Measurements from ENCODE around the gene LIFR. TPM values are rescaled to one million over a fixed set of nuclear protein-coding genes. Genes with fewer than 3 reads are reported as not detected.

Gene LIFR
- polyA plus RNA-seq, 1 of the 3 experiments (the other 2 are of a cell fraction), result 3.8 TPM

- Histone ChIP-seq H3F3A (replicated peaks; ENCODE audit: insufficient read depth) (no peaks in the 10 kb centered on the region), H3K4me1 (ENCODE audit: control insufficient read depth in 1 of 2, insufficient read depth in 2 of 2, low read depth in 1 of 2, low read length in 1 of 2) (peaks cover 12 to 21% of the 10 kb centered on the region in 2 experiments; a peak in 3 of 4 replicates), H2AFZ (ENCODE audit: low read depth) (no peak overlapping the region), H3K4me2 (no peak overlapping the region), H3K4me3 (ENCODE audit: low read depth in 2 of 2, low read length in 1 of 2) (no peak overlapping the region), H3K9ac (no peak overlapping the region), H3K36me3 (replicated peaks in 1 of 2; ENCODE audit: control insufficient read depth in 1 of 2, insufficient read depth in 2 of 2, low read length in 1 of 2) (no peaks in the 10 kb centered on the region), H3K9me3 (no peaks in the 10 kb centered on the region), H3K27me3 (ENCODE audit: insufficient read depth) (no peaks in the 10 kb centered on the region), H4K20me1 (ENCODE audit: insufficient read depth) (no peaks in the 10 kb centered on the region), H3K9me2 (no peaks in the 10 kb centered on the region), H3K79me2 (ENCODE audit: insufficient read depth) (no peaks in the 10 kb centered on the region), H3K27ac (ENCODE audit: low read depth in 2 of 2, low read length in 1 of 2) (no peak overlapping the region)
- ChIA-PET POLR2A (no interaction called here), CTCF (interaction anchor here (0.5 to 5.6 kb wide), 7 partner anchors 10 to 459 kb away, joined by 3 to 59 read pairs (median 7); no protein-coding TSS in a partner anchor)
- DNase-seq, result no peak
- TF ChIP-seq JUND (IDR thresholded peaks at IDR 0.05) (no peak), FOXJ3 (CRISPR knock-in tag; IDR thresholded peaks at IDR 0.05) (no peak), TEAD4 (IDR thresholded peaks at IDR 0.05; ENCODE audit: borderline replicate concordance, insufficient read depth) (no peak), RCOR1 (IDR thresholded peaks at IDR 0.05; ENCODE audit: low read length) (no peak), SIN3A (IDR thresholded peaks at IDR 0.05; ENCODE audit: borderline replicate concordance, low read depth, low read length) (no peak), USF1 (IDR thresholded peaks at IDR 0.05; ENCODE audit: borderline replicate concordance, low read depth) (no peak), IRF3 (IDR thresholded peaks at IDR 0.05; ENCODE audit: low read depth, low read length) (no peak), POLR2AphosphoS5 (IDR thresholded peaks at IDR 0.05; ENCODE audit: low read depth, low read length) (no peak), NFIC (IDR thresholded peaks at IDR 0.05; ENCODE audit: borderline replicate concordance) (no peak), USF2 (IDR thresholded peaks at IDR 0.05; ENCODE audit: borderline replicate concordance, low read depth, low read length) (no peak), GATA2 (CRISPR knock-in tag; IDR thresholded peaks at IDR 0.05) (no peak), RFX5 (IDR thresholded peaks at IDR 0.05; ENCODE audit: low read length) (no peak), TAF1 (IDR thresholded peaks at IDR 0.05; ENCODE audit: borderline replicate concordance, low read depth, low read length) (no peak), RAD21 (IDR thresholded peaks at IDR 0.05; ENCODE audit: low read length) (no peak), RXRA (IDR thresholded peaks at IDR 0.05; ENCODE audit: borderline replicate concordance, low read depth) (no peak), SMC3 (IDR thresholded peaks at IDR 0.05; ENCODE audit: low read depth, low read length) (no peak), ELF1 (IDR thresholded peaks at IDR 0.05) (no peak), MEF2A (IDR thresholded peaks at IDR 0.05; ENCODE audit: borderline replicate concordance, low read depth) (no peak)
- WGBS (ENCODE audit: low lambda C conversion rate), result 100% methylated on average over 1 of the region's 1 CpG
Observed at GRCh38 chr5:38431242-38431853, 125.1 kb downstream of the LIFR start.

Data from SK-N-SH (cell line).